Measurements from ENCODE around the gene ZNF683. TPM values are rescaled to one million over a fixed set of nuclear protein-coding genes. Genes with fewer than 3 reads are reported as not detected.
"Not testable (repeated sequence)": the region's sequence is repeated elsewhere in the genome, so short reads cannot be mapped to it uniquely, and the experiment has no call there.

The ZNF683 gene
- total RNA-seq, 4 donors from 2014 or later = not detected

DNA sequence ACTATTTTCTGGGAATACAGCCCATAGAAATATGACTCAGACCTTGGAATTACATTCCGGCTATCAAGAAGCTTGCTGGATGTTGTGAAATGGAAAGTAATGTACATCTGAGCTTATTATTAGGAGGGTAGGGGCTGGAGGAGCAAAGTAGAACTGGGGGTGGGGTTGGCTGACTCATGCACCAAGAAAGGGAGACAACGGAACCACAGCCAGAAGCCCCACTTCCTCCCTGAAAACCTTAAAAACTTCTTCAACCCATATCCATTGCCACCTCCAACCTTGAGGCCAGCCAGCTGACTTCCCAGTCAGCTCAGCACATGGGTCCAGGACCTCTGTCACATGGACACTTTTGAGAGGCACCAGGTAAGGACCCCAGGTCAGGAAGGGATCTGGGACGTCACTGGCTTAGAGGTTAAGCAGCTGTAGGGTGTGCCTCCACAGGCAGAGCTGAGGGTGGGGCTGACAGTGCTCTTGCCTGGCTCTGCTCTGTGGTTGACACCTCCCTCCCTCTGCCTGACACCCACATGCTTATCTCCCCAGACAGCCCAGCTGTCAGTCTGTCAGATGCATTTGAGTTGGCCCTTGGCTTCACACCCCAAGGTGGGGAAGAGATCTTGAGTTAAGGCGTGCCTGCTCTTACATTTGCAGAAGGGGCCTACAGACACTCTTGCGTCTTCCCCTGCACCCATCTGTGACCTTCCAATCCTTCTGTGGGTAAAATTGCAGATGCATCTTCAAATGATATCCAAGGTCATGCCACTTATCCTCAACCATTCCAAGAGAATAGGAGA, 5.7 kb upstream of the ZNF683 start:
- H3K4me3 ChIP-seq (ENCODE audit: low read depth, poor library complexity, severe bottlenecking) = no peak overlapping the region
- TF ChIP-seq, protein P1, sequence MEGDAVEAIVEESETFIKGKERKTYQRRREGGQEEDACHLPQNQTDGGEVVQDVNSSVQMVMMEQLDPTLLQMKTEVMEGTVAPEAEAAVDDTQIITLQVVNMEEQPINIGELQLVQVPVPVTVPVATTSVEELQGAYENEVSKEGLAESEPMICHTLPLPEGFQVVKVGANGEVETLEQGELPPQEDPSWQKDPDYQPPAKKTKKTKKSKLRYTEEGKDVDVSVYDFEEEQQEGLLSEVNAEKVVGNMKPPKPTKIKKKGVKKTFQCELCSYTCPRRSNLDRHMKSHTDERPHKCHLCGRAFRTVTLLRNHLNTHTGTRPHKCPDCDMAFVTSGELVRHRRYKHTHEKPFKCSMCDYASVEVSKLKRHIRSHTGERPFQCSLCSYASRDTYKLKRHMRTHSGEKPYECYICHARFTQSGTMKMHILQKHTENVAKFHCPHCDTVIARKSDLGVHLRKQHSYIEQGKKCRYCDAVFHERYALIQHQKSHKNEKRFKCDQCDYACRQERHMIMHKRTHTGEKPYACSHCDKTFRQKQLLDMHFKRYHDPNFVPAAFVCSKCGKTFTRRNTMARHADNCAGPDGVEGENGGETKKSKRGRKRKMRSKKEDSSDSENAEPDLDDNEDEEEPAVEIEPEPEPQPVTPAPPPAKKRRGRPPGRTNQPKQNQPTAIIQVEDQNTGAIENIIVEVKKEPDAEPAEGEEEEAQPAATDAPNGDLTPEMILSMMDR (IDR thresholded peaks at IDR 0.05) = no peak
- no peak for TF ChIP-seq POLR2A (IDR thresholded peaks at IDR 0.05)
- intact Hi-C loops (cut with DNase I; ENCODE audit: low total_unique reads) = no loop called here
- no peak for DNase-seq (ENCODE audit: low spot score in 2 of 2)
- WGBS, 2 donors = 17 to 23% methylated on average over 5 of the region's 5 CpGs

DNA sequence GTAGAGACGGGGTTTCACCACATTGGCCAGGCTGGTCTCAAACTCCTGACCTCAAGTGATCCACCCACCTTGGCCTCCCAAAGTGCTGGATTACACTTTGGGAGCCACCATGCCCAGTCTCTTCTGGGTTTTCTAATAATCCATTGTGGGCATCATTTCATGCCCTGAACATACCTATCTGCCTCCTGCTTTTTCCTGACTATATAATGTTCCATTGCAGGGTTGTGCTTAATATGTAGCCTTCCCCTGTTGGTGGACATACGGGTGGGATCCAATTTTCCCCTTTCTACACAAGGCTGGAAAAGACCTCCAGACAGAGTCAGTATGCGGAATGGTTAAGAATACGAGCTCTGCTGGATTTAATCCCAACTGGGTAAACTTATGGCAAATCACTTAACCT, 3.5 kb upstream of the ZNF683 start:
- intact Hi-C loops (cut with DNase I; ENCODE audit: low total_unique reads) = no loop called here
- no peak for DNase-seq (ENCODE audit: low spot score in 2 of 2)
- WGBS, 2 donors = 96 to 97% methylated on average over 4 of the region's 4 CpGs
- no peak overlapping the region for H3K4me3 ChIP-seq (ENCODE audit: low read depth, poor library complexity, severe bottlenecking)
- TF ChIP-seq, protein P1 (IDR thresholded peaks at IDR 0.05) = no peak
- TF ChIP-seq POLR2A (IDR thresholded peaks at IDR 0.05) = no peak

DNA sequence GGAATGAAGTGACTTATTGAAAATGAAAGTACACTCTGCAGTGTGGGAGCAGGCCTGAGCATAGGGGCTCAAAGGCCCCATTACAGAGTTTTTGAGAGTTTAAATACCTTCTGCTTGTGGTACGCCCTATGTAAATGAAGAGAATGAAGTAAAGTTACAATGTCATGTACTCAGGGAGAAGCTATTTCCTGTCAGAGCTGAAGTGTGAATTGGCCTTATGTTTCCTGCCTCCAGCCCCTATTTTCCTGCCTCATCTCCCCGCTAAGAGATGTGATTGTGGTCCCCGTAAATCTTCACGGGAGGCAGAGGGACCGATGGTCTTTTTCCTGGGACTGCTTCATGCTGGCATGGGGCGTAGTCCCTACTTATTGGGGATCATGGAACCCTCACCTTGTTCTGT, 2.5 kb upstream of the ZNF683 start:
- intact Hi-C loops (cut with DNase I; ENCODE audit: low total_unique reads) = no loop called here
- WGBS, 2 donors = 58 to 61% methylated on average over 6 of the region's 6 CpGs
- TF ChIP-seq, protein P1 (IDR thresholded peaks at IDR 0.05) = no peak
- no peak for TF ChIP-seq POLR2A (IDR thresholded peaks at IDR 0.05)
- H3K4me3 ChIP-seq (ENCODE audit: low read depth, poor library complexity, severe bottlenecking) = no peak overlapping the region
- no peak for DNase-seq (ENCODE audit: low spot score in 2 of 2)

DNA sequence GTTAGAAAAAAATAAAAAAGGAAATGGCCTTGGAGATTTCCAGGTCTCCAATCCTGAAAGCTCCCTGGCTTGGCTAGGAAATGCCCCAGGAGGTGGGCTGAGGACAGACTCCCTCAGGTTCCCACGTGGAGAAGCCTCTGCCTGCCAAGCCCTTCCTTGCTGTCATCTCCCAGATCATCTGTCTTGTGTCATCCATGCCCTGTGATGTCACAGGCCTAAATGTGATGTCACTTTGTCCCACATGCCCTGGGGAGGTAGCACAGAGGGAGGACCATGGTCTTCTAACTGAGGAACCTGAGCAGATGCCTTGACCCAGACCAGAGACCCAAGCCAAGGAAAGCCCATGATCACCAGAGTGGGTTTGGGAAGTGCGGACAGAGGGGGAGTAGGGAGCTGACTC, 1.8 kb upstream of the ZNF683 start:
- H3K4me3 ChIP-seq (ENCODE audit: low read depth, poor library complexity, severe bottlenecking); intact Hi-C loops (cut with DNase I; ENCODE audit: low total_unique reads); DNase-seq (ENCODE audit: low spot score in 2 of 2): not testable (repeated sequence)
- 44 to 63% methylated on average over 2 of the region's 2 CpGs for WGBS, 2 donors

DNA sequence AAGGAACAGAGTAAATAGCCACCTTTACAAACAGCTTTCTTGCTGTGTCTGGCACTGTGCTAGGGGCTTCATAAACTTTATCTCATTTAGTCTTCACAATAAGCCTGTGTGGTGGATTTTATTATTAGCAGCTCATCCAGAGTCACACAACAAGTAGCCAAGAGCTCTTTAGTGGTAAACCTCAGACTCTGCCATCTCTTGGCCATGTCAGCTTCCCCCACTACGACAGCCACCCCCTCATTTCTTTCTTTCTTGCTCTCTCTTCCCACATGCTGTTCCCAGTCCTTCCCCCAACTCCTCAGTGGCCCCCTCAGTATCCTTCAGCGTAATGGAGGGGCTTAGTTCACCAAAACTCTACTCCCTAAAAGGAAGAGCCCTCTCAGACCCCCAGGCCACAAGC, 1.2 kb upstream of the ZNF683 start:
- 54 to 57% methylated on average over 2 of the region's 2 CpGs for WGBS, 2 donors
- no peak for DNase-seq (ENCODE audit: low spot score in 2 of 2)
- intact Hi-C loops (cut with DNase I; ENCODE audit: low total_unique reads) = no loop called here
- no peak overlapping the region for H3K4me3 ChIP-seq (ENCODE audit: low read depth, poor library complexity, severe bottlenecking)
- TF ChIP-seq, protein P1 (IDR thresholded peaks at IDR 0.05) = no peak
- no peak for TF ChIP-seq POLR2A (IDR thresholded peaks at IDR 0.05)

DNA sequence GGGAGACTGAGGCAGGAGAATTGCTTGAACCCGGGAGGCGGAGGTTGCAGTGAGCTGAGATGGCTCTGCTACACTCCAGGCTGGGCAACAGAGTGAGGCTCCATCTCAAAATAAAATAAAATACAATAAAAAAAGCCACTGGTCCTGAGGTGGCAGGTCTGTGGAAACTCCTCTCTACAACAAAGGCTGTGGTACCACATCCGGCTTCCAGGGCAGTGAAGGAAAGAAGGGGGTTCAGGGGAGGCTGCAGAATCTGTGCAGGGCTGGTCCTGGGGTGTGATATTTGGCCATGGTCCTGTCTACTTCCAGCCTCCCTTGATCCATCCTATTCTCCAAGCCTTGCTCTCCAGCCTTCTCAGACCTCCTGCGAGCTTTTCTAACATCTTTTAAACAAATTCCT, 731 bp upstream of the ZNF683 start:
- TF ChIP-seq, protein P1 (IDR thresholded peaks at IDR 0.05) = no peak
- no peak for TF ChIP-seq POLR2A (IDR thresholded peaks at IDR 0.05)
- intact Hi-C loops (cut with DNase I; ENCODE audit: low total_unique reads) = no loop called here
- DNase-seq (ENCODE audit: low spot score in 2 of 2) = no peak
- H3K4me3 ChIP-seq (ENCODE audit: low read depth, poor library complexity, severe bottlenecking) = no peak overlapping the region
- 81 to 88% methylated on average over 4 of the region's 4 CpGs for WGBS, 2 donors
